Activated CD8-positive, alpha-beta T cell treated with anti-CD3 and anti-CD28 coated beads for 36 hours (primary cell): ENCODE results near the gene MALAT1. TPM values are rescaled to one million over a fixed set of nuclear protein-coding genes. Genes with fewer than 3 reads are reported as not detected.

Experiments
- ATAC-seq: fragments of 200-7000 bp; cut with Tn5 transposase; one replicate; pipeline ENCODE4 v1.10.0; 2021; ENCODE audit warnings: mild to moderate bottlenecking, moderate library complexity
- CTCF ChIA-PET: fragments of 350-600 bp; sonication (Branson Sonifier 250); formaldehyde crosslinking; loops from one replicate; lab custom pipeline; 2021; ENCODE audit warnings: antibody characterized with exemption; lab: Charles Lee
- POLR2A ChIA-PET: fragments of 350-600 bp; sonication (Branson Sonifier 250); formaldehyde crosslinking; loops from one replicate; lab custom pipeline; 2021; ENCODE audit warnings: antibody characterized with exemption; lab: Charles Lee
- DNase-seq: peaks from one replicate; pipeline ENCODE4 v3.0.0-alpha.2; 2020
- H3K27ac Mint-ChIP-seq: one replicate; pipeline ENCODE4 v1.8.0; 2021; ENCODE audit warnings: mild to moderate bottlenecking, mixed read lengths
- H3K27me3 Mint-ChIP-seq: one replicate; pipeline ENCODE4 v1.8.0; 2021; ENCODE audit warnings: mixed read lengths
- H3K36me3 Mint-ChIP-seq: one replicate; pipeline ENCODE4 v1.8.0; 2021; ENCODE audit warnings: low read depth, mixed read lengths
- H3K4me1 Mint-ChIP-seq: one replicate; pipeline ENCODE4 v1.8.0; 2021; ENCODE audit warnings: low read depth, mixed read lengths
- H3K4me3 Mint-ChIP-seq: one replicate; pipeline ENCODE4 v1.8.0; 2021; ENCODE audit warnings: mild to moderate bottlenecking, moderate library complexity, mixed read lengths
- H3K9me3 Mint-ChIP-seq: one replicate; pipeline ENCODE4 v1.8.0; 2021; ENCODE audit warnings: mixed read lengths
- CTCF ChIP-seq: fragments of 200-600 bp; IDR thresholded peaks from one replicate; pipeline ENCODE4 v1.8.0; 2022; ENCODE audit warnings: antibody characterized with exemption, mild to moderate bottlenecking
- intact Hi-C: fragments of 100-400 bp; cut with micrococcal nuclease; formaldehyde crosslinking; loops from one replicate; pipeline ENCODE4 v1.10.0; 2022
- total RNA-seq, 2 experiments: library from RNA; stranded (reverse); gene quantifications; one replicate each; pipeline ENCODE4 v1.2.3, GENCODE V29; 2021

Gene MALAT1
- total RNA-seq, 2 experiments from 2014 or later, result 3,856 to 3,869 TPM

GRCh38 chr11:65478388-65479183 lies 20.3 kb upstream of the MALAT1 start:
- Mint-ChIP-seq H3K27me3 (no peaks in the 10 kb centered on the region), H3K4me3 (peak overlapping the region; percentile 26), H3K9me3 (no peaks in the 10 kb centered on the region), H3K27ac (peak overlapping the region; percentile 61), H3K4me1 (peaks cover 8% of the 10 kb centered on the region), H3K36me3 (peaks cover 13% of the 10 kb centered on the region)
- intact Hi-C loops, result no loop called here
- ChIA-PET CTCF (interaction anchor here (0.9 to 5.7 kb wide), 10 partner anchors 7 to 97 kb away, joined by 3 to 34 read pairs (median 5); partner anchors contain the start of gene FAM89B), POLR2A (interaction anchor here (1.0 to 15.0 kb wide), 7 partner anchors 11 to 217 kb away, joined by 3 to 687 read pairs (median 7); partner anchors contain the start of genes MALAT1, NEAT1 and POLA2)
- DNase-seq, result no peak
- no peak for ATAC-seq
- no peak for TF ChIP-seq CTCF

- ATAC-seq (no peak), DNase-seq (no peak)
- POLR2A ChIA-PET, result interaction anchor here (0.7 to 15.0 kb wide), 8 partner anchors 8 to 81 kb away, joined by 3 to 687 read pairs (median 6); partner anchors contain the start of genes MALAT1 and NEAT1
- H3K36me3 Mint-ChIP-seq, result peaks cover 13% of the 10 kb centered on the region
- H3K9me3 Mint-ChIP-seq, result no peaks in the 10 kb centered on the region
- TF ChIP-seq CTCF, result no peak
- intact Hi-C loops, result no loop called here
- CTCF ChIA-PET, result interaction anchor here (0.7 to 5.7 kb wide), 12 partner anchors 8 to 98 kb away, joined by 3 to 34 read pairs (median 4); partner anchors contain the start of gene FAM89B
- no peaks in the 10 kb centered on the region for H3K27me3 Mint-ChIP-seq
- no peak overlapping the region for H3K4me3 Mint-ChIP-seq
- H3K4me1 Mint-ChIP-seq, result peaks cover 8% of the 10 kb centered on the region
- no peak overlapping the region for H3K27ac Mint-ChIP-seq
Observed at GRCh38 chr11:65479184-65480145, 19.4 kb upstream of the MALAT1 start.

GRCh38 chr11:65482306-65482850 lies 16.5 kb upstream of the MALAT1 start:
- ATAC-seq, result no peak

GRCh38 chr11:65485920-65486219 lies 13.0 kb upstream of the MALAT1 start:
- Mint-ChIP-seq H3K27me3 (no peaks in the 10 kb centered on the region), H3K36me3 (no peaks in the 10 kb centered on the region), H3K4me3 (no peak overlapping the region), H3K27ac (no peak overlapping the region), H3K4me1 (peaks cover 32% of the 10 kb centered on the region), H3K9me3 (no peaks in the 10 kb centered on the region)
- POLR2A ChIA-PET, result interaction anchor here (1.7 to 36.2 kb wide), 5 partner anchors 9 to 65 kb away, joined by 5 to 4842 read pairs (median 94); partner anchors contain the start of genes MALAT1 and NEAT1
- no peak for ATAC-seq
- no peak for TF ChIP-seq CTCF
- intact Hi-C loops, result no loop called here
- DNase-seq, result no peak
- CTCF ChIA-PET, result interaction anchor here (1.0 to 3.1 kb wide), 4 partner anchors 12 to 35 kb away, joined by 3 to 13 read pairs (median 3); no protein-coding TSS in a partner anchor

More at GRCh38 chr11:65482306-65482850, 16.5 kb upstream of the MALAT1 start:
- Mint-ChIP-seq H3K9me3 (no peaks in the 10 kb centered on the region), H3K4me1 (peaks cover 9% of the 10 kb centered on the region), H3K27me3 (no peaks in the 10 kb centered on the region), H3K27ac (no peak overlapping the region), H3K4me3 (no peak overlapping the region), H3K36me3 (no peaks in the 10 kb centered on the region)
- TF ChIP-seq CTCF, result no peak
- CTCF ChIA-PET, result interaction anchor here (1.3 kb wide), 1 partner anchor 66 kb away, joined by 3 read pairs; no protein-coding TSS in a partner anchor
- intact Hi-C loops, result no loop called here
- no peak for DNase-seq
- POLR2A ChIA-PET, result interaction anchor here (2.9 to 15.0 kb wide), 4 partner anchors 11 to 60 kb away, joined by 8 to 687 read pairs (median 367); partner anchors contain the start of genes MALAT1 and NEAT1
